Ovary (tissue), 3 donors: Measurements from ENCODE around the gene NAT8L.

Source experiments
- POLR2A ChIP-seq: fragments of 450-650 bp; IDR thresholded peaks from one replicate; pipeline ENCODE4 v1.6.1; 2017; ENCODE audit warnings: antibody characterized with exemption, mild to moderate bottlenecking, moderate library complexity
- TF ChIP-seq, protein P1 (sequence below), 3 donors: fragments of 450-650 bp in 2 of 3; fragments of 200-600 bp in 1 of 3; IDR thresholded peaks; one replicate each; pipeline versions ENCODE4 v1.5.1 to v1.8.0; 2016 to 2022; ENCODE audit warnings: antibody characterized with exemption in 3 of 3, mild to moderate bottlenecking in 1 of 3
- donor health status: DM: no; HTN: no; CAD: no.

DNA sequence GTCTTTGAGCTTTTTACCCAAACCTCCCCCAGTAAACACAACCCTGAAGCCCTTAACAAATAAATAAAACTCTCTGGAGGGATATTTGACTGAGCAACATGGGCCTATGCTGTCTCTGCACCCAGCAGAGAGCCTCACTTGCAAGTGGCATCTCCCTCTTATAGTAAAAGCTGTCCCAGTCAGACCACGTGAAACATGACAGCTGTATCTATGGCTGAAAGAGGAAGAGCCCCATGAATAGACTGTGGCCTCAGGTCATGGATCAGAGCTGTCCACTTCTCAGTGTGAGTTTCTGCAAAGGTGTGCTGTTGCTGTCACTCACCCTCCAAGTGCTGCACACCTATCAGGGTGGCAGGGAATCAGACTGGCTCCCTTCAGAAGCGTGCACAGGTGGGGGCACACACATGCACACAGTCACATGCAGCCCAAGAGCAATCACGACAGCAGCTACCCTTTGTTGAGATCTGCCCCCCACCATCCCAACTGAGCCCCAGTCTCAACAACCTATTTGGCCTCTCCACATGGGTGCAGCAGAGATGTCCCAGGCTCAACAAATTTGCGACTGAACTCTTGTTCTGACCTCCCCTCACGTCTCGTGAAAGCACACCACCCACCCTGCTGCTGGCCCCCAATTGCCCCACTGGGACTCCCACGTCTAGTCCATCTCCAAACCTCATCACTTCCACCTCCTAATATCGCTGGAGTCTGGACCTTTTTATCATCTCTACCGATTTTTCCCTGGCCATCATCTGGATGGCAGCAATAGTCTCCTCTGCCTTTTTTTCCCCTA, 45.6 kb downstream of the NAT8L start:
- TF ChIP-seq, protein P1, sequence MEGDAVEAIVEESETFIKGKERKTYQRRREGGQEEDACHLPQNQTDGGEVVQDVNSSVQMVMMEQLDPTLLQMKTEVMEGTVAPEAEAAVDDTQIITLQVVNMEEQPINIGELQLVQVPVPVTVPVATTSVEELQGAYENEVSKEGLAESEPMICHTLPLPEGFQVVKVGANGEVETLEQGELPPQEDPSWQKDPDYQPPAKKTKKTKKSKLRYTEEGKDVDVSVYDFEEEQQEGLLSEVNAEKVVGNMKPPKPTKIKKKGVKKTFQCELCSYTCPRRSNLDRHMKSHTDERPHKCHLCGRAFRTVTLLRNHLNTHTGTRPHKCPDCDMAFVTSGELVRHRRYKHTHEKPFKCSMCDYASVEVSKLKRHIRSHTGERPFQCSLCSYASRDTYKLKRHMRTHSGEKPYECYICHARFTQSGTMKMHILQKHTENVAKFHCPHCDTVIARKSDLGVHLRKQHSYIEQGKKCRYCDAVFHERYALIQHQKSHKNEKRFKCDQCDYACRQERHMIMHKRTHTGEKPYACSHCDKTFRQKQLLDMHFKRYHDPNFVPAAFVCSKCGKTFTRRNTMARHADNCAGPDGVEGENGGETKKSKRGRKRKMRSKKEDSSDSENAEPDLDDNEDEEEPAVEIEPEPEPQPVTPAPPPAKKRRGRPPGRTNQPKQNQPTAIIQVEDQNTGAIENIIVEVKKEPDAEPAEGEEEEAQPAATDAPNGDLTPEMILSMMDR (IDR thresholded peaks at IDR 0.05) = no peak
- TF ChIP-seq POLR2A = no peak
